HG03064 (cell line): Measurements from ENCODE around the gene CEP89.
"Not testable (repeated sequence)": the region's sequence is repeated elsewhere in the genome, so short reads cannot be mapped to it uniquely, and the experiment has no call there.

Source experiments
- ATAC-seq: cut with Tn5 transposase; IDR thresholded peaks from one replicate; pipeline ENCODE4 v1.9.1; 2021; ENCODE audit warnings: low read depth; ENCODE audit not compliant: unreplicated experiment

The CEP89 gene

DNA sequence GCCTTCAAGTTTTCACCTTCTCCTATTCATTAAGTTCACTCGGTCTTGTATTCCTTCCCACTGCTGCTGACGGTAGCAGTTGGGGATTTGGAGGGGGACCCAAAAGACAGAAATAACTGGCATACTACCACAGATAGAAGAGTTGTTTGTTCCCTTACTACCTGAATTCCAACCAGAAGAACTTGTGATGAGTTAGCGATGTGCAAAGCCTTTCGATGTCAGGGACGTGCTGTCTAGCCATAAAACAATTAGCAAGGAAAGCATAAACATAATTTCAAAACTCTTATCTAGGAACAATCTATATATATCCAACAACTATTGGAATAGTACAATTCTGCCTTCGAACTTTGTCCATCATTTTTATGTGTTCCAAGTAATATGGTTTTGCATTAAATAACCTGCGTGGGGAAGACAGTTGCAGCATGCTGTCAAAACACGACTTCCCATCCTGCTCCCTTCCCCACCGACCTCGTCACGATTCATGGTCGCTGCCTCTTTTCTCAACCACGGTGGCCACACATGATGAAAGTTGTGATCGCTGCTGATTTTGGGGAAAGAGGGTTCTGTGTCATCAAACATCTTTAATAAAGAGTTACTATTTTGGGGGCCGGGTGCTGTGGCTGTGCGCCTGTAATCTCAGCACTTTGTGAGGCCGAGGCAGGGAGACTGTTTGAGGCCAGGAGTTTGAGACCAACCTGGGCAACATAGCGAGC lies 98.4 kb downstream of the CEP89 start:
- no peak for ATAC-seq

- no peak for ATAC-seq
Measured at GRCh38 chr19:32872391-32872790, 99.4 kb downstream of the CEP89 start.

GRCh38 chr19:32870981-32871451 lies 100.7 kb downstream of the CEP89 start:
- no peak for ATAC-seq

DNA sequence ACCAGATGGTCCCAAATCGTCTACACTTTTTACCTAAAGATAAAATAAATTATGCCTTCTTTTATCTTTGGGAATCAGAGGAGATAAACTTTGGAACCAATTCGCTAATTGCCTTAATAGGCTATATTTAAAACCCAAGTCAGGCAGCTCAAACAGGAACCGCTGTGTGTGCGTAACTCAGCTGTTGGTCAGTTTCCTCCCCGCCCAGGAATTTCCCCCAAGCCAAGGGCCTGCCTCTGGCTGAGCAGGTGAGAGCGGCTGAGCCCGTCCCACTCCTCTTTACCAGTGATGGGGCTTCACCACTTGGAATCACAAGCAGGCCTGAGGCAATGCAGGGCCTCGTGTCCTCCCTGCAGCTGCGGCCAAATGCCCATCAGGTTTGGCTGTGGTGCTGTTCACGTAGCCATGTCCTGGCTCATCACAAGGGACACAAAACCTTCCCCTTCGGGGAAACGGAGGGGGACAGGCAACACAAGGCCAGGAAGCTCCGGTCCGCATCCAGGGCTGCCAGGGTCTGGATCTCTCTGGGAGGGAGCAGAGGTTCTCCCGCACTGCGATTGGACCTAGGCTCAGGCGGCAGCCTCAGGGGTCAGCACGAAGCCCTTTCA lies 101.7 kb downstream of the CEP89 start:
- no peak for ATAC-seq

- ATAC-seq: no peak
Measured at GRCh38 chr19:32869369-32869965, 102.3 kb downstream of the CEP89 start, which contains the start of gene SLC7A9. Gene SLC7A9 (minus strand): TSS chr19:32869767. CDS start chr19:32868534, 1,233 bp downstream.

DNA sequence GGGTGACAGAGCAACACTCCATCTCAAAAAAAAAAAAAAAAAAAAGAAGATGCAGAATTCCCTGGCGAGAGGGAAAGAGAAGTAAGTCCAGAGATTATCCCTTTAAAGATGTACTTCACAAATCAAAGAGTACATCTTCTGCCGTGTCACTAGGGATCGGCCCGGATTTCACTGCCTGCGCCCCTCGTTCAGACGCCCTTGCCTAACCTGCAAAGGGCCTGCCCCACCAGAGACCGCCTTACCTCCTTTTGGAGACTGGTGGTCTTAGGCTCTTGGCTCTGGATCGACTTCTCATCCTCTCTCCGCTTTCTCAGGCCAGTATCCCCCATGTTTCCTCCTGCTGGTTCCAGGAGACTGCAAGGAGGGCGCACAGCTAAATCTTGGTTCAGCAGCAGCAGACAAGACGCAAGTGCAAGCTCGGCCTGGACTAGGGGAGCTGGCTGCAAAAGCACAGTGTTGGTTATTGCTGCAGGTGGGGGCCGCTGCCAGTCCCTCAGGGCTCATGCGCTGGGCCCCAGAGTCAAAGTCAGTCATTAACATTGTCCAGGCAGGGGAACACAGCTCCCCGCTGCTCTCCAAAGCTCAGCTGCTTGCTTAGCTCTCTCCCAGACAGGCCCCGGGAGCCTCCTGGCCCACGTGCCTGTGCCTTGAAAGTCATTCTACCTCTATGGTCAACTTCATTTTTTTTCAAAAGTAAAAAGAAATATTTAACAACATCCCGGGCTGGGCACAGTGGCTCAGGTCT lies 103.4 kb downstream of the CEP89 start:
- no peak for ATAC-seq

DNA sequence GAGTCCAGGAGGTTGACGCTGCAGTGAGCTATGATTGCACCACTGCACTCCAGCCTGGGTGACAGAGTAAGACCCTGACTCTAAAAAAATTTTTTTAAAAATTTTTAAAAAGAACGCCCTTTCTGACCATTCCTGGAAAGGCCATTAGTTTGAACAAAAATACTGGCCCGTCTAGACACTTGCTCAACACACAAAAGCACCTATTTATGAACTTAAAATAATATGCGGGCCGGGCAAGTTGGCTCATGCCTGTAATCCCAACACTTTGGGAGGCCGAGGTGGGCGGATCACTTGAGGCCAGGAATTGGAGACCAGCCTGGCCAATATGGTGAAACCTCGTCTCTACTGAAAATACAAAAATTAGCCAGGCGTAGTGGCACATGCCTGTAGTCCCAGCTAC lies 104.3 kb downstream of the CEP89 start:
- ATAC-seq: not testable (repeated sequence)

DNA sequence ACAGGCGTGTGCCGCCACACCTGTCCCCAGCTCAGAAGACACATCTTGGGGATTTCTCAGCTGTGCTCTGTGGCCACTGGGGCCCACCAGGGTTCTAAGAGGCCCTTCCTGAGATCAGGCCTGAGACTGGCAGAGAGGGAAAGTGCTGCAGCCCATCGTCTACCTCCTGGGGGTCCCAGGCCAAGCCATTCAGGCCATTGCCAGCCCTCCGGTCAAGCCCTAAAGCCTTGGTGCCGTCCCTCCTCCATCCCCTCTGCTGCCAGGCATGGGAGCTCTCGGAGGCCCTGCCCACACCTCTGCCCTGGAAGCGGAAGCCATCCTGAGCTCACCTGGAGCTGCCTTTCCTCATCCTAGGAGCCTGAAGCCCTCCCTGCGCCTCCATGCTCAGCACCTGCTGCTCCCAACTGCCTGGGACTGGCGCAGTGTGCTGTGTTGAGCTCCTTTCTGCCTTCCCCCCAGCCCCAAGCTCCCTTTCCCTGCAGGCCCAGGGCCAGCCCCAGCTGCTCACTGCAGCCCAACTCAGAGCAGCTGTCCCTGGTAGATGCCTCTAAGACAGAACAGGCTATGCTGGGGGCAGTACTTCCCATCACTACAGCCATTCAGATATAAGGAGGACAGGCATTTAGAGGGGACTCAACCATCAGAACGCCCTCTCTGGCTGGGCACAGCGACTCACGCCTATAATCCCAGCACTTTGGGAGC lies 105.0 kb downstream of the CEP89 start:
- no peak for ATAC-seq

- ATAC-seq: no peak
Measured at GRCh38 chr19:32866061-32866460, 105.7 kb downstream of the CEP89 start.

GRCh38 chr19:32865326-32865725 lies 106.4 kb downstream of the CEP89 start:
- no peak for ATAC-seq

- ATAC-seq: no peak
Measured at GRCh38 chr19:32864318-32865007, 107.3 kb downstream of the CEP89 start.

DNA sequence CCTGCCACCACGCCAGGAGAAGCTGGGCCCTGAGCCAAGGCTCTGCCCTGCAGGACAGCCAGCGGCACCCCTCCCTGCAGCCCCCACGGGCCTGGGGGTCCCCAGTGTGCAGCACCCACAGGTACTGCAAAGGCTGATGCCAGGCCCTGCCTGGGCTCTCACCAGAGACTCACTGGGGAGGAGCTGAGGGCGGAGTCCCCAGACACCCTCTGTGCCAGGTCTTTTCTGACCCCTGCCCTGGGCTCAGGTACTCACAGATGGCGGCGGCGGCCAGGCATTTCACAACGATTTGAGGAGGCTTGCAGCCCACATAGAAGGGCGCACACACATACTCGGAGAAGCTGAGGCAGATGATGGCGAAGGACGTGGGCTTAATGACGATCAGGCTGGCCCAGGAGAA lies 107.9 kb downstream of the CEP89 start:
- no peak for ATAC-seq

DNA sequence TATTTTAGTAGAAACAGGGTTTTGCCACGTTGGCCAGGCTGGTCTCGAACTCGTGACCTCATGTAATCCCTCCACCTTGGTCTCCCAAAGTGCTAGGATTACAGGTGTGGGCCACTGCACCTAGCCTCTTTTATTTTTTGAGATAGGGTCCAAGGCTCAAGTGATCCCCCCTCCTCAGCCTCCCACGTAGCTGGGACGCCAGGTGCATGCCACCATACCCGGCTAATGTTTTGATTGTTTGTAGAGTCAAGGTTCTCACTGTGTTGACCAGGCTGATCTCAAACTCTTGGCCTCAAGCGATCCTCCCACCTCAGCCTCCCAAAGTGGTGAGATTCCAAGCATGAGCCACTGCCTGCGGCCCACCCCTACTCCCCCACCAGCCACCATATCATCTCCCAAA lies 108.5 kb downstream of the CEP89 start:
- ATAC-seq: no peak

DNA sequence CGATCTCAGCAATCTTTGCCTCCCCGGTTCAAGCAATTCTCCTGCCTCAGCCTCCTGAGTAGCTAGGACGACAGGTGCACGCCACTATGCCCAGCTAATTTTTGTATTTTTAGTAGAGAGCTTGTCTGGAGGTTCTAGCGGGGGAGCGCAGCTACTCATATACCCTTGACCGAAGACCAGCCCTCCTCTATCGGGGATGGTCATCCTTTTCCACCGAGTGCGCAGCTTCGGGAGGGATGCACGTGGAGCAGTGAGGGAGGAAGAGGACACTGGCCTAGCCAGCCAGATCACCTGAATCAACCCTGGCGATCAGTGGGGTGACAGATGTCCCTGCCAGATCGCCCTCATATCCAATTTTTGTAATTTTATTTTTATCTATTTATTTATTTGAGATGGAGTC lies 109.0 kb downstream of the CEP89 start:
- no peak for ATAC-seq

DNA sequence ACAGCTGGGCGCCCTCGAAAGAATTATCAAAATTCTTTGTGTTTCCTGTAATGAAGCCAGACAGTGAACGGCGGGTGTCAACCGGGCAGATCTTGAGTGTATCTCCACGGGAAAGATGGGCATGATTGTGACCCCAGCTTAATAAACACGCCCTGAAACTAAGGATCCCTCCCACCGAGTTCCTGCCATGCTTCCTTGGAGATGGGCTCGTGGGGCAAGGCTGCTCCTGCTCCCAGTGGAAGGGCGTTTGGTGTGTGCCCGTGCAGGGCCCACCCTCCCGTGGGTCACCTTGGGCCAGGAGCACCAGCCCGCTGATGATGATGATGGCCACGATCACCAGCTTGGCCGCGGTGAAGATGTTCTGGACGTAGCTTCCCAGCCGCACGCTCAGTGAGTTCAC lies 109.6 kb downstream of the CEP89 start:
- ATAC-seq: no peak

DNA sequence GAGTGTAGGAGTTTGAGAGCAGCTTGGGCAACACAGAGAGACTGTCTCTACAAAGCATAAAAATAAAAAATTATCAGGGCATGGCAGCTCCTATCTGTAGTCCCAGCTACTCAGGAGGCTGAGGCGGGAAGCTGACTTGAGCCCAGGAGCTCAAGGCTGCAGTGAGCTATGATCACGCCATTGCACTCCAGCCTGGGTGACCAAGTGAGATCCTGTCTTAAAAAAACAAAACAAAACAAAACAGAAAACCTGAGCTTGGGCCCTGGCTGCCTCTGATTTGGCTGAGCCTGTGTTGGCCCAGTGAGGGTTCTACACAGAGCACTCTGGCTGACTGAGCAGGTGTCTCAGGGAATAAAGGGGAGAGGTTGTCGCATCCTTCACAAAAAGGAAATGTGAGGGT lies 110.2 kb downstream of the CEP89 start:
- ATAC-seq: no peak

- ATAC-seq: no peak
Measured at GRCh38 chr19:32859591-32859990, 112.2 kb downstream of the CEP89 start.

DNA sequence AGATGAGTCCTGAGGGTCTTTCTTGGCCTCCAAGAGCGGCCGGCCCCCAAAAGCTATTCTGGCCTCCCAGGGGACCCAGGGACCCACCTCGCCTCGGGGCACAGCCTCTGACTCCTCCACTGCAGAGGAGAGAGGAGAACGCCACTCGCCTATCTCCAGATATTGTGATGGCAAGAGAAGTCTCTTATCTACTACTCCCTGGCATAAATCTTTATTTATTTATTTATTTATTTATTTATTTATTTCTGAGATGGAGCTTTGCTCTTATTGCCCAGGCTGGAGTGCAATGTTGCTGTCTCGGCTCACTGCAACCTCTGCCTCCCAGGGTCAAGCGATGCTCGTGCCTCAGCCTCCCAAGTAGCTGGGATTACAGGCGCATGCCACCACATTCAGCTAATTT lies 113.2 kb downstream of the CEP89 start:
- no peak for ATAC-seq

DNA sequence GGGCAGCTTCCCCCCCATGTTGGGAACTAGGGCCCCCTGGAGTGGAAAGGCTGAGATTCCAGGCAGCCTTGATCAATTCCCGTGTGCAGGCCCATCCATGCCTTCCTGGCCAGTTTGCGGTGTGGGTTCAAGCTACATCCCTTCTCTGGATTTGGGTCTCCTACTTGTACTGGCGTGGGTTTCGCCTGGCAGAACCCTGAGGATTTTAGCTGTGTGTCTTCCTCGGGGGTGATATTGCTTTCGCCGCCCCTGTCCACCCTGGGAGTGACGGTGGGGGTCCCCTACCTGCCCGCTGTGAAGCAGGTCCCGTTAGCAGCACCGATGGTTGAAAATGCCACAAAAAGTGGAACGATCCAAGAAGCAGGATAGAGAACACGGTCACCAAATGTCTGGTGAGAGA lies 113.6 kb downstream of the CEP89 start:
- ATAC-seq: no peak

- ATAC-seq: no peak
Measured at GRCh38 chr19:32857584-32857983, 114.2 kb downstream of the CEP89 start.
